K562 (cell line): ENCODE results near the gene TBX1. TPM values are rescaled to one million over a fixed set of nuclear protein-coding genes. Genes with fewer than 3 reads are reported as not detected.

Experiments
- BRD9 ChIP-seq: fragments of 450-650 bp; IDR thresholded peaks from 2 replicates; pipeline ENCODE4 v1.6.1; 2018; ENCODE audit warnings: low read depth; ENCODE audit not compliant: partially characterized antibody
- NFXL1 ChIP-seq: fragments of 450-650 bp; formaldehyde crosslinking; IDR thresholded peaks from 2 replicates; pipeline ENCODE4 v1.4.0; 2021; ENCODE audit warnings: mild to moderate bottlenecking
- SIX5 ChIP-seq, 2 experiments: IDR thresholded peaks; 2 replicates each; pipeline ENCODE4 v1.6.1; 2011; ENCODE audit warnings: low read length in 2 of 2, borderline replicate concordance in 1 of 2, low read depth in 1 of 2, mild to moderate bottlenecking in 1 of 2, moderate library complexity in 1 of 2; ENCODE audit not compliant: insufficient read depth in 1 of 2
- TBP ChIP-seq: optimal IDR thresholded peaks from 2 replicates; pipeline ENCODE3; 2011; ENCODE audit warnings: low read depth, low read length, improper control_type of control experiment
- ZBTB40 ChIP-seq, 2 experiments: fragments of 450-650 bp in 1 of 2; sonication (generic) in 1 of 2; formaldehyde crosslinking in 1 of 2; IDR thresholded peaks; 2 replicates each; pipeline versions ENCODE4 v1.7.1 to v1.9.0; 2016 to 2022; ENCODE audit warnings: inconsistent platforms in 1 of 2, mild to moderate bottlenecking in 1 of 2, missing genetic modification reagents in 1 of 2
- ZNF57 ChIP-seq: fragments of 450-650 bp; formaldehyde crosslinking; IDR thresholded peaks from 2 replicates; pipeline ENCODE4 v1.4.0; 2020; ENCODE audit warnings: mild to moderate bottlenecking, moderate library complexity
- ZNF79 ChIP-seq: fragments of 250-450 bp; sonication (Bioruptor Pico); IDR thresholded peaks from 2 replicates; pipeline ENCODE4 v1.4.0; 2020; ENCODE audit warnings: low read depth, mild to moderate bottlenecking, moderate library complexity
- polyA plus RNA-seq, 8 experiments: library from polyadenylated mRNA; depleted of rRNA in 4 of 8; stranded (reverse) in 5 of 8; unstranded in 3 of 8; fragments of >200 nt; fragmentation: Nextera tagmentation in 2 of 8; fragmentation: Illumina TruSeq in 1 of 8; extraction: Ambion mirVana in 2 of 8; extraction: Trizol in 1 of 8; gene quantifications; 2 replicates each; pipeline versions ENCODE4 v1.2.1 to v1.2.3, GENCODE V29; 2011 to 2014; ENCODE audit warnings: inconsistent platforms in 1 of 8, missing spikeins in 1 of 8
- total RNA-seq, 7 experiments: library from RNA; depleted of rRNA in 6 of 7; stranded (reverse); fragments of >200 nt in 6 of 7; fragmentation: Illumina TruSeq in 2 of 7; extraction: Trizol in 2 of 7; gene quantifications; 2 replicates each; pipeline versions ENCODE4 v1.2.1 to v1.2.3, GENCODE V29; 2011 to 2021; ENCODE audit warnings: low replicate concordance in 1 of 7

TBX1 gene
- total and polyA plus RNA-seq, 9 of the 15 experiments (the other 6 are each of a cell fraction or from before 2014, with no cell fraction given) = 0.07 to 35.0 (median 3.9) TPM

GRCh38 chr22:19803736-19804267 lies 43.2 kb downstream of the TBX1 start (continued):
- no peak for TF ChIP-seq ZBTB40 (IDR thresholded peaks at IDR 0.05)
- peak; percentile 46 for TF ChIP-seq ZBTB40 (CRISPR knock-in tag; IDR thresholded peaks at IDR 0.05)
- no peak for TF ChIP-seq BRD9
- TF ChIP-seq ZNF79 (CRISPR knock-in tag) = no peak
- TF ChIP-seq SIX5 (IDR thresholded peaks at IDR 0.05; ENCODE audit: borderline replicate concordance in 1 of 2, insufficient read depth in 1 of 2, low read depth in 1 of 2, low read length in 2 of 2) = peak in 1 of 2 experiments; percentile 21; a peak in 1 of 4 replicates
- no peak for TF ChIP-seq ZNF57
- TF ChIP-seq TBP = no peak
- TF ChIP-seq NFXL1 = no peak
